Stimulated activated naive CD4-positive, alpha-beta T cell (primary cell): ENCODE results near the gene SPP2.
A peak's percentile ranks its signal among the peaks of the same experiment; 100 is the strongest.

Source experiments
- DNase-seq, 6 experiments: peaks; one replicate each; lab custom pipeline; 2025; lab: John Stamatoyannopoulos, UW

The SPP2 gene, protein sequence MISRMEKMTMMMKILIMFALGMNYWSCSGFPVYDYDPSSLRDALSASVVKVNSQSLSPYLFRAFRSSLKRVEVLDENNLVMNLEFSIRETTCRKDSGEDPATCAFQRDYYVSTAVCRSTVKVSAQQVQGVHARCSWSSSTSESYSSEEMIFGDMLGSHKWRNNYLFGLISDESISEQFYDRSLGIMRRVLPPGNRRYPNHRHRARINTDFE

DNA sequence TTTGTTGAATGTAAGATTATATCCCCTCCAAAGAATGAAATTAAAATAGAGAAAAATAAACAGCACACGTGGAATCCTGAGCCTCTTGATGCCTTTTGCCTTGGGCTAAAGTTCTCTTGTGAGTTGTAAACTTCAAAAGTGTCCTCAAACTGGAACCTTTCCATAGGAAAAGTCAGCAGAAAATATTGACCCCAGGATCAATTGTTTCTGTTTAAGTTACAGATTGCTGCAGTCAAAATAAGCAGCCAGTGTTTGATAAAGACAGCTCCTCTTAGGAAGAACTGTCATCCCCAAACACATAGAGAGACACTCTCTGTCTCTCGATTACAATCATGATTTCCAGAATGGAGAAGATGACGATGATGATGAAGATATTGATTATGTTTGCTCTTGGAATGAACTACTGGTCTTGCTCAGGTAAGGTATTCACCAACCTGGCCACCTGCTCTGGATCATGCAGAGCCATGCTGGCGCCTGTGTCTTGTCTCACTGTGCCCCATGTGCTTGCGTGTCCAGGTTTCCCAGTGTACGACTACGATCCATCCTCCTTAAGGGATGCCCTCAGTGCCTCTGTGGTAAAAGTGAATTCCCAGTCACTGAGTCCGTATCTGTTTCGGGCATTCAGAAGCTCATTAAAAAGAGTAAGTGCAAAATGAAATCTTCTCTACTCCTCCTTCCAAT is at the start of gene SPP2:
Gene SPP2 (plus strand): TSS at position 248 of the 681 bp plus-strand sequence. CDS start 85 bp downstream, at position 333.
- no peak for DNase-seq

DNA sequence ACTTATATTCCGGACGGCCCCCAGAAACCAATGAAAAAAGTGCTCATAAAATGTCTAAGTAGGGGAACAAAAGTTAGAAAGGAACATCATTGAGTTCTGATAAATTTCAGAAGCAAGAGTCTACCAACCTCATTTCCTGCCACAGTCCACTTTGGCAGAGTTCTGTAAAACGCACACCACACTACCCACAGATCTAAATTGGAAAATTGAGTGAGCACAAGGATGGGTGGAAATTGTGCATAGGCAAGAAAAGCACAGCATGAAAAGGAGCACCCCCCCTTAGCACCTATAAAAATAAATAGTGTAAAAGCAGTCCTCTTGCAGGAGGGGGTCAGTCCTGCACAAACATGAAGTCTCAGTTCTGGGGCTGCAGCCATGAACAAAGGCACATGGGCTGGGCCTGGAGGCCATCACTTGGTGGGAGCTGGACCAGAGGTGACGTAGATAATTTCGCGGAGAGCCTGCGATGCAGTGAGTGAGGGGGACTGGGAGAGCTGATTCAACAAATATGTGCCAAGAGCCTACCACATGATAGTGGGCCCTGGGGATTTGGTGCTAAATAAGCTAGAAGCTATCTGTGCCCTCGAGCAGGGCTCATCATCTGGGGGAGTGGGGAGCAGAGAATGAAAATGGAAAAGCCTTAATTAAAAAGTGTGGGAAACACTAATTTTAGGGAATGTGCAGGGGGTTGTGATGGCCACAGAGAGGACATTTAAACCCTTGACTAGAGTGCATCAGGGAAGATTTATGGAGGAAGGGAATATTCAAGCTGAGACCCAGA is 48.9 kb upstream of the SPP2 start:
- peak in 2 of 6 experiments; percentile 15 to 22 for DNase-seq

- no peak for DNase-seq
Measured at GRCh38 chr2:234002281-234002680, 48.2 kb upstream of the SPP2 start.

DNA sequence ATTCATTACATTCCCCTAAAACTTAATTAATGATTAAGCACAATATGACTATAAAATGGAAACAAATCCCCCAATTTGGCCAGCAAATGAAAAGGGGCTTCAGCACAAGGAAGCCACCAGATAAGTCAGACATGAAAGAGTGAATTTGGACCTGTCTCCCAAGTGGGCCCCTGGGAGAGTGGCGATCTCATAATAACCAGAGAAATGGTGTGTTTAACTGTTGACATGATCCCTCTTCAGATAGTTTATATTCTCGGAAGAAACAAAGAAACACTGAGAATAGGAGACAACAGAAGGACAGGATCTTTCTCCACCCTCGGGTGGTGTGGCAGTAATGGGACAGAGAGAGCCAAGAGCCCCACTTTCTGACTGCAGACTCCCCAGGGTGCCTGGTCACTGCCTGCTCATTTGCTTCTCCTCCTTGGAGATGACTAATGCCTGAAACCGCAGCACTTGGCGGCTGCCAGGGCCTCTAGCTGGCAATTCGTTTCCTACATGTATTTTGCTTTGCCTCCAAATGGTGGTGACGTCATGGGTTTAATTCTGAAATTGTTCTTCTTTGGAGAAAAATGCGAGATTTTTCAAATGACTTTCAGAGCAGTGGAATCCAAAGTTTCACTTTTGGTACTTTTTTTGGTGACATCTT is 46.4 kb upstream of the SPP2 start:
- no peak for DNase-seq

- DNase-seq, result no peak
Measured at GRCh38 chr2:234005126-234005525, 45.4 kb upstream of the SPP2 start.

- DNase-seq, result no peak
Measured at GRCh38 chr2:234006501-234006900, 44.0 kb upstream of the SPP2 start.

- no peak for DNase-seq
Measured at GRCh38 chr2:234014427-234014826, 36.1 kb upstream of the SPP2 start.

DNA sequence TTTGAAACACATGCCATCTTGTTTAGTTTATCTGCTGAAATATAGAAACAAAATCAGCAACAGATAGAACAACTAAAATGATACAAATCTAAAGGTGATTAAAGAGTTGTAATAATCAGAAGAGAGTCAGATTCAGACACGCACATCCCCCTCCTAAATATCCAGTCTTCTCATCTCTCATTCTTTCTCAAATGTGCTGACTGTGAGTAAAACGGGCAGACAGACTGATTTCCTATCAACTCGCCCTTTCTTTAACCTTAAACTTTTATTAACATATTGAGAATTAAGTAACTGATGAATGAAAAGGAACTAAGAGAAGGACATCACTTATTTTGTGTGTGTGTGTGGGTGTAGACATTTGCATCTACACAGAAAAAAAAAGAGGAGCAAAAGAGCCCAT is 34.6 kb upstream of the SPP2 start:
- no peak for DNase-seq

- DNase-seq, result no peak
Measured at GRCh38 chr2:234019896-234020295, 30.6 kb upstream of the SPP2 start.

DNA sequence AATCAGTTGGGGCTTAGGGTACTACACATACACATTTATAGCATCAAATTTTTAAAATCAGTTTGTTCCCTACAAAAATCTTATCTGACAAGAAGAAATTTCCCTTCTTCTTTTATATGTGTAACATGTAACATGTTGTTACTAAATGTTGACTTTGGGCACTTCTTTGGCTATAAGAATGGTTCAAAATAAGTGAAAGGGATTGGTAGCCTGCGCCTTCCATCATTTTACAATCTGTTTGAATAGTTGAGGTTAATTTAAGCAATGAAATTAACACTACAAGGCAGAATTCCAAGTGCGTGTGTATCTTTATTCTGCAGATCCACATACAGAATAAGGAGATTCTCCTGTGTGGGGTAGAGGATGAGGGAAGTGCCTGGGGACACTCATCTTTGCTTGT is 30.2 kb upstream of the SPP2 start:
- DNase-seq, result no peak

DNA sequence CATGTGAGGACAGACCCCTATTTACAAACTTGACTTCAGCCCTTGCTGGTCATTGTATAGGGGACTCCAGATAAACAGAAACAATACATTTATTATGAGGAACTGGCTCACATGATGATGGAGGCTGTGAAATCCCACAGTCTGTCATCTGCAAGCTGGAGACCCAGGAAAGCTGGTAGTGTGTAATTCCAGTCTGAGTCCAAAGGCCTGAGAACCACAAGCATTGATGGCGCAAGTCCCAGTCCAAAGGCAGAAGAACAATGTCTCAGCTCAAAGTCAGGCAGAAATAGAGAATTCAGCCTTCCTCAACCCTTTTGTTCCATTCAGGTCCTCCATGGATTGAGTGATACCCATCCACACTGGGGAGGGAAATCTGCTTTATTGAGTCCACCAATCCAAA is 28.1 kb upstream of the SPP2 start:
- no peak for DNase-seq

DNA sequence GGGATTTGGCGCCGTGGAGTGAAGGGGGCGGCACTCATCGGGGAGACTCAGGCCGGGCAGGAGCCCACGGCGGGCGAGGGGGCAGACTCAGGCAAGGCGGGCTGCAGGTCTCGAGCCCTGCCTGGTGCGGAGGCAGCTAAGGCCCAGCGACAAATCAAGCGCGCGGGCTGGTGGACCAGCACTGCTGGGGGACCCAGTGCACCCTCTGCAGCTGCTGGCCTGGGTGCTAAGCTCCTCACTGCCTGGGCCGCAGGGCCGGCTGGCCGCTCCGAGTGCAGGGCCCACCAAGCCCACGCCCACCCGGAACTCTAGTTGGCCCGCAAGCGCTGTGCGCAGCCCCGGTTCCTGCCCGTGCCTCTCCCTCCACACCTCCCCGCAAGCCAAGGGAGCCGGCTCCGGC is 26.2 kb upstream of the SPP2 start:
- no peak for DNase-seq

GRCh38 chr2:234025466-234025865 is 25.0 kb upstream of the SPP2 start:
- DNase-seq, result peak in 5 of 6 experiments; percentile 9 to 54 (median 32)

DNA sequence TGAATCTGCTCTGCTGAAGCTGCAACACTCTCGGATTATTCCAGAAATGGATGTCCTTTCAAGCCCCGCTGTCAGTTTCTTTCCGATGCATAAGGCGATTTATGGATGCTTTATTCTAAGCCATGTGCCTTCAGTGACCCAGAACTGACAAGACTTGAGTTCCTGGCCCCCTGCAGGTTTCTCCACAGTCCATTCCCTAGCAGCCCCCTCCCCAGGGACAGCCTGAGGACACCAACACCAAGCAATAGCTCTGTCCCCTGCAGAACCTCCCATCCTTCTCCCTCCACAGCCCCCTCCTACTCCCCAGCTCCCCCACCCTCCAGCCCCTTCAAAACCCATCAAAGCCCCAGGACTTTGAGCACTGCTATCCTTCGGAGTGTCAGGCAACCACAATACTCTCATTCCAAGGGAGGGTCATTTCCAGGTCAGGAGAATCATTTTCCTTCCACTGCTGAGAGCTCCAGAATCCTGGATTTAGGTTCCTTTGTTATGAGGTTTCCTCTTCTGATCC is 24.6 kb upstream of the SPP2 start:
- DNase-seq, result no peak

DNA sequence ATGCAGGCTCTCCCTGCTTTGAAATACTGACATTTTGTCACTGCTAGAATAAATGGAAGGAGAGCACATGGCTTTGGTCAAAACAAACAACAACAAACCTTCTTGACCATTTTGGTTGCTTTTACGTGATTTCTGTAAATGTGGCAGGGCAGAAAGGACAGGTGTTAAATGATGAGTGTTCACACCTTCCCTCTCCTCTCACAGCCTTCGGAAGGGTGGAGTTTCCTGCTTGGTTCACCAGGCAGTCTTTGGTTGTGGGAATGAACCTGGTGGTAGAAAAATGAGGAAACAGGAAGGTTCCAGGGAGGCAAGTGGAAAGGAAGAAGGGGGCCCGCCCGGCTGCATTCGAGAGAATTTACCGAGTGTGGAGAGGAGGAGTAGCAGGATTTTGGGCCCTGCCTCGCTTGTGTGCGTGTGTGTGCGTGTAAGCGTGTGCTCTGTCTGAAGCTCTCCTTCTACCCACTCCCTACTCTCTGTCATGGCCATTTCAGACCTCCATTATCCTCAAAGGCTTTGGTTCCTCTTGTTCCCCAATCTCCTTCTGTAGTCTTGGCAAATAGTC is 23.7 kb upstream of the SPP2 start:
- DNase-seq, result no peak

- DNase-seq, result no peak
Measured at GRCh38 chr2:234027641-234028040, 22.9 kb upstream of the SPP2 start.

DNA sequence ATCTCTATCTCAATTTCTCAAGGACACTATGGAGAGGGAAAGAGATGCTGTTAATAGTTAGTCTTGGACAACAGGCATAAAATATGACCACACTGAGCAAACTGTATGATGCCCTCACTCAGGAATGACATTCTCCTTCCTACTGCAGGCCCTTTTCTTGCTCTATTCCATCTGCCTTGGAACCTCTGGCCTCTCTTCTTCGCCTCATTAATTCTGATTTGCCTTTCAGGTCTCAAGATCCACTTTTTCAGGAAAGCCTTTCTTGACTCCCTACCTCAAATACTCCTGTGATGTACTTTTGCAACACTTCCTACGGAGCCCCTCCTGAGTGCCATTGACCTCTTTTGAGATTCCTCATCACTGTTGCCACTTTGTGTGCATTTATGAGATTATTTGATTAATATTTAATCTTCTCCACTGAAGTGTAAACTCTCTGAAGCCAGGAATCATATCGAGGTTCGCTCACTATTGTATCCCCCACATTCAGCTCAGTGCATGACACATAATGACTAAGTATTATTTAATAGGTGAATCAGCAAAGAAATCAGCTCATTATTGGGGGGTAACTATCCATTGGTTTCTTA is 21.3 kb upstream of the SPP2 start:
- no peak for DNase-seq

DNA sequence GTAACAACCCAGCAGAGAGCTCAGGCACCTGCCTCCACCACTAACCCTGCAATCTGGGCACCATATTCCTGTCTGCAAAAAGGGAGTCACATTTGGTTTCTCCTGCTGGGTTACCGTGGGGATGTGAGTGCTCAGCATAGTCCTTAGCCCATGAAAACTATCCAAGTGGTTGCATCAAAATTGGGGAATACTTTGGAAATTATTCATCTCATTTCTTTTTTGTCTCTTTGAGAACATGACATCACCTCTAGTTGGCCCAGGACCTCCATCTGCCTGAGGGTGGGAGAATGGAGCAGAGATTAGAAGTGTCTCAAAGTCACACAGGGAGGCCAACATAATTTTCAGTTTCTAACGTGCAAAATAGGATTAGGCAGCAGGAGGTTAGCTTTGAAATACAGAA is 19.3 kb upstream of the SPP2 start:
- no peak for DNase-seq

- DNase-seq, result peak in 1 of 6 experiments; percentile 8
Measured at GRCh38 chr2:234032279-234032856, 18.1 kb upstream of the SPP2 start.

DNA sequence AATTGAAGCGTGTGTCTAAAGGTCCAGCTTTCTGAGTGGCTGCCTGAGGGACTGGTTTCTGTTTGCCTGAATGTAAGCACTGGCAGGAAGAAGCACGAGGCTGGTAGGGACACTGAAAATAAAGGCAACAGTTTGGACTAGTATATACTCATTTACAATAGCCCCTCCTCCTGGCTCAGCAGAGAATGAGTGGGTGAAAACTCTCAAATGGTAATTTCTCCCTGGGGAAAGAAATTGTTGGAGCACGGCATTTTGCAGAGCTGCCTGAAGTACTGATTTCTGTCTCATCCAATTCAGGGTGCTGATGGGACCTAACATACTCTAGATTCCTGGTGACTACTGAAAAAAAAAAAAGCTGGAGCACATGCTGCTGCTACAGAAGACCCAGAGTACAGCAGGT is 17.3 kb upstream of the SPP2 start:
- DNase-seq, result no peak

DNA sequence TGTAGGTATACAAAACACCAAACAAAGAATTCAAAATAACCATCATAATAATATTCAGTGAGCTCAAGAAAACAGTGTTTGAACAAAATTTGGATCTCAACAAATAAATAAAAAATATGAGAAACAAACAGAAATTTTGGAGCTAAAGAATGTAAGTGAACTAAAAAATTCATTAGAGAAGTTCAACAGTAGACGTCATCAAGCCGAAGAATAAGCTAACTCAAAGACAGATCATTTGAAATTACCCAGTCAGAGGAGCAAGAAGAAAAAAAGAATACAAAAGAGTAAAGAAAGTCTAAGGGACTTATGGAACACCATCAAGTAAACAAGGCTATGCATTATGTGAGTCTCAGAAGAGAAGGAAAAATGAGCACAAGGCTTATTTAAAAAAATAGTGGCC is 16.6 kb upstream of the SPP2 start:
- DNase-seq, result no peak
